WTC11 (cell line): ENCODE data around the gene PLEK. TPM values are rescaled to one million over a fixed set of nuclear protein-coding genes. Genes with fewer than 3 reads are reported as not detected.

Experiments
- ATAC-seq: fragments of 200-7000 bp; cut with Tn5 transposase; 2 replicates; pipeline ENCODE4 v1.10.0; 2021; ENCODE audit warnings: mild to moderate bottlenecking, moderate library complexity
- CTCF ChIA-PET: fragments of 300-600 bp; sonication (Branson Sonifier 250); formaldehyde crosslinking; loops from one replicate; lab custom pipeline; 2021; ENCODE audit warnings: antibody characterized with exemption; lab: Charles Lee
- POLR2A ChIA-PET: fragments of 350-600 bp; sonication (Branson Sonifier 250); formaldehyde crosslinking; loops from one replicate; lab custom pipeline; 2021; ENCODE audit warnings: antibody characterized with exemption; lab: Charles Lee
- DNase-seq: peaks from one replicate; pipeline ENCODE4 v3.0.0; 2021; ENCODE audit warnings: low spot score
- H3K27ac Mint-ChIP-seq: 2 replicates; pipeline ENCODE4 v1.8.0; 2021; ENCODE audit warnings: mixed read lengths
- H3K27me3 Mint-ChIP-seq: 2 replicates; pipeline ENCODE4 v1.8.0; 2021; ENCODE audit warnings: low read depth, mild to moderate bottlenecking, moderate library complexity, mixed read lengths
- H3K36me3 Mint-ChIP-seq: 2 replicates; pipeline ENCODE4 v1.8.0; 2021; ENCODE audit warnings: mixed read lengths
- H3K4me1 Mint-ChIP-seq: 2 replicates; pipeline ENCODE4 v1.8.0; 2022; ENCODE audit warnings: mixed read lengths
- H3K4me3 Mint-ChIP-seq: 2 replicates; pipeline ENCODE4 v1.8.0; 2021; ENCODE audit warnings: mild to moderate bottlenecking, moderate library complexity, mixed read lengths
- H3K9me3 Mint-ChIP-seq: 2 replicates; pipeline ENCODE4 v1.8.0; 2021; ENCODE audit warnings: mixed read lengths
- AR ChIP-seq: fragments of 250-450 bp; sonication (Bioruptor Pico); IDR thresholded peaks from 2 replicates; pipeline ENCODE4 v1.9.0; 2021; ENCODE audit warnings: mild to moderate bottlenecking
- ATF2 ChIP-seq: sonication (generic); formaldehyde crosslinking; IDR thresholded peaks from 2 replicates; pipeline ENCODE4 v1.8.1; 2022; ENCODE audit warnings: low read depth, missing genetic modification reagents, borderline replicate concordance
- ATF3 ChIP-seq: sonication (generic); formaldehyde crosslinking; conservative IDR thresholded peaks from 2 replicates; pipeline ENCODE4 v1.8.1; 2022; ENCODE audit warnings: mild to moderate bottlenecking, missing genetic modification reagents
- CBFB ChIP-seq: sonication (generic); formaldehyde crosslinking; IDR thresholded peaks from 2 replicates; pipeline ENCODE4 v1.8.1; 2022; ENCODE audit warnings: mild to moderate bottlenecking, low read depth, missing genetic modification reagents
- E2F4 ChIP-seq: sonication (generic); formaldehyde crosslinking; IDR thresholded peaks from 2 replicates; pipeline ENCODE4 v1.8.1; 2022; ENCODE audit warnings: low read depth, mild to moderate bottlenecking, moderate library complexity, missing genetic modification reagents, borderline replicate concordance
- ELF4 ChIP-seq: sonication (generic); formaldehyde crosslinking; IDR thresholded peaks from 2 replicates; pipeline ENCODE4 v1.8.1; 2022; ENCODE audit warnings: low read depth, mild to moderate bottlenecking, moderate library complexity, missing genetic modification reagents
- EMX1 ChIP-seq: fragments of 250-450 bp; sonication (Bioruptor Pico); IDR thresholded peaks from 2 replicates; pipeline ENCODE4 v1.8.0; 2021; ENCODE audit warnings: mild to moderate bottlenecking
- FOXK1 ChIP-seq: sonication (generic); formaldehyde crosslinking; IDR thresholded peaks from 2 replicates; pipeline ENCODE4 v1.8.0; 2022; ENCODE audit warnings: mild to moderate bottlenecking, moderate library complexity, missing genetic modification reagents
- GABPB1 ChIP-seq: sonication (generic); formaldehyde crosslinking; IDR thresholded peaks from 2 replicates; pipeline ENCODE4 v1.8.1; 2023; ENCODE audit warnings: mild to moderate bottlenecking, missing genetic modification reagents
- GRHL2 ChIP-seq: fragments of 250-450 bp; sonication (Bioruptor Pico); IDR thresholded peaks from 2 replicates; pipeline ENCODE4 v1.8.0; 2022; ENCODE audit warnings: mild to moderate bottlenecking, moderate library complexity; ENCODE audit not compliant: insufficient replicate concordance, severe bottlenecking
- JUN ChIP-seq: sonication (generic); formaldehyde crosslinking; IDR thresholded peaks from 2 replicates; pipeline ENCODE4 v1.8.0; 2023; ENCODE audit warnings: mild to moderate bottlenecking, missing genetic modification reagents
- MAX ChIP-seq: sonication (generic); formaldehyde crosslinking; IDR thresholded peaks from 2 replicates; pipeline ENCODE4 v1.8.0; 2022; ENCODE audit warnings: mild to moderate bottlenecking, missing genetic modification reagents
- NFATC4 ChIP-seq: fragments of 250-450 bp; sonication (Bioruptor Pico); IDR thresholded peaks from 2 replicates; pipeline ENCODE4 v1.9.0; 2021; ENCODE audit warnings: mild to moderate bottlenecking
- RORB ChIP-seq: fragments of 250-450 bp; sonication (Bioruptor Pico); IDR thresholded peaks from 2 replicates; pipeline ENCODE4 v1.9.0; 2021; ENCODE audit warnings: mild to moderate bottlenecking
- SOX15 ChIP-seq: fragments of 250-450 bp; sonication (Bioruptor Pico); IDR thresholded peaks from 2 replicates; pipeline ENCODE4 v1.9.0; 2021; ENCODE audit warnings: mild to moderate bottlenecking
- SP1 ChIP-seq: sonication (generic); formaldehyde crosslinking; conservative IDR thresholded peaks from 2 replicates; pipeline ENCODE4 v1.8.1; 2022; ENCODE audit warnings: missing genetic modification reagents
- TEAD4 ChIP-seq: sonication (generic); formaldehyde crosslinking; IDR thresholded peaks from 2 replicates; pipeline ENCODE4 v1.8.0; 2022; ENCODE audit warnings: mild to moderate bottlenecking, missing genetic modification reagents
- TP53 ChIP-seq: sonication (generic); formaldehyde crosslinking; IDR thresholded peaks from 2 replicates; pipeline ENCODE4 v1.8.1; 2023; ENCODE audit warnings: mild to moderate bottlenecking, missing genetic modification reagents
- ZMAT4 ChIP-seq: fragments of 250-450 bp; sonication (Bioruptor Pico); IDR thresholded peaks from 2 replicates; pipeline ENCODE4 v1.9.0; 2021; ENCODE audit warnings: mild to moderate bottlenecking
- ZNF138 ChIP-seq: sonication (generic); formaldehyde crosslinking; conservative IDR thresholded peaks from 2 replicates; pipeline ENCODE4 v1.8.1; 2022; ENCODE audit warnings: mild to moderate bottlenecking, moderate library complexity, missing genetic modification reagents
- ZNF317 ChIP-seq: sonication (generic); formaldehyde crosslinking; IDR thresholded peaks from 2 replicates; pipeline ENCODE4 v1.8.1; 2023; ENCODE audit warnings: low read depth, mild to moderate bottlenecking, moderate library complexity, missing genetic modification reagents, borderline replicate concordance
- ZNF396 ChIP-seq: fragments of 250-450 bp; sonication (Bioruptor Pico); IDR thresholded peaks from 2 replicates; pipeline ENCODE4 v1.8.0; 2021; ENCODE audit warnings: mild to moderate bottlenecking, moderate library complexity, borderline replicate concordance
- ZNF416 ChIP-seq: fragments of 250-450 bp; sonication (Bioruptor Pico); IDR thresholded peaks from 2 replicates; pipeline ENCODE4 v1.9.0; 2021; ENCODE audit warnings: mild to moderate bottlenecking, inconsistent platforms
- ZNF423 ChIP-seq: fragments of 250-450 bp; sonication (Bioruptor Pico); IDR thresholded peaks from 2 replicates; pipeline ENCODE4 v2.1.2; 2022; ENCODE audit warnings: mild to moderate bottlenecking, moderate library complexity
- total RNA-seq: library from RNA; stranded (reverse); gene quantifications from 3 replicates; pipeline ENCODE4 v1.2.3, GENCODE V29; 2021

The PLEK gene
- total RNA-seq, 1 experiment from 2014 or later, result 0.26 TPM

- Mint-ChIP-seq H3K4me3 (no peak overlapping the region), H3K27ac (no peak overlapping the region), H3K36me3 (no peaks in the 10 kb centered on the region), H3K9me3 (no peaks in the 10 kb centered on the region), H3K4me1 (peaks cover 3% of the 10 kb centered on the region; the same call in 1 of the 2 replicates), H3K27me3 (peaks cover 7% of the 10 kb centered on the region)
- ATAC-seq, result no peak
- POLR2A ChIA-PET, result no interaction called here
- CTCF ChIA-PET, result no interaction called here
- DNase-seq, result no peak
- TF ChIP-seq TEAD4 (CRISPR knock-in tag) (no peak), FOXK1 (CRISPR knock-in tag) (no peak), JUN (CRISPR knock-in tag) (no peak), AR (CRISPR knock-in tag) (no peak), ZNF396 (CRISPR knock-in tag) (no peak), ZNF423 (no peak), GABPB1 (CRISPR knock-in tag) (no peak), ZNF317 (CRISPR knock-in tag) (no peak), RORB (CRISPR knock-in tag) (no peak), EMX1 (CRISPR knock-in tag) (no peak), SOX15 (no peak), CBFB (CRISPR knock-in tag) (no peak), ATF3 (CRISPR knock-in tag) (no peak), ZNF138 (CRISPR knock-in tag) (no peak), TP53 (no peak), ELF4 (CRISPR knock-in tag) (no peak), GRHL2 (CRISPR knock-in tag) (no peak)
Observed at GRCh38 chr2:68383778-68384177, 18.7 kb downstream of the PLEK start.

GRCh38 chr2:68384485-68385107 lies 19.5 kb downstream of the PLEK start:
- H3K27ac Mint-ChIP-seq, result no peak overlapping the region
- ChIA-PET POLR2A (no interaction called here), CTCF (no interaction called here)
- H3K27me3 Mint-ChIP-seq, result peaks cover 9% of the 10 kb centered on the region
- DNase-seq (no peak), ATAC-seq (no peak)
- no peaks in the 10 kb centered on the region for H3K9me3 Mint-ChIP-seq
- no peak overlapping the region for H3K4me3 Mint-ChIP-seq
- H3K36me3 Mint-ChIP-seq, result no peaks in the 10 kb centered on the region
- peaks cover 3% of the 10 kb centered on the region; the same call in 1 of the 2 replicates for H3K4me1 Mint-ChIP-seq
- TF ChIP-seq ZNF396 (CRISPR knock-in tag), result no peak
- no peak for TF ChIP-seq MAX (CRISPR knock-in tag)
- TF ChIP-seq NFATC4 (CRISPR knock-in tag), result no peak
- TF ChIP-seq TP53, result no peak
- TF ChIP-seq ZNF317 (CRISPR knock-in tag), result no peak
- no peak for TF ChIP-seq SP1 (CRISPR knock-in tag)
- TF ChIP-seq ATF2 (CRISPR knock-in tag), result no peak
- TF ChIP-seq ZMAT4, result no peak
- TF ChIP-seq E2F4 (CRISPR knock-in tag), result no peak
- TF ChIP-seq AR (CRISPR knock-in tag), result no peak
- no peak for TF ChIP-seq ZNF416
